CD14-positive monocyte (primary cell): ENCODE results near the gene PIM1. TPM values are rescaled to one million over a fixed set of nuclear protein-coding genes. Genes with fewer than 3 reads are reported as not detected.

Experiments
- DNase-seq, 3 donors: peaks; one replicate each; pipeline ENCODE4 v3.0.0-alpha.2; 2011 to 2022
- H2AFZ ChIP-seq: 2 replicates; pipeline ENCODE4 v1.6.0; 2012; ENCODE audit warnings: mild to moderate bottlenecking, low read depth, low read length, inconsistent platforms; ENCODE audit not compliant: insufficient read depth, poor library complexity, severe bottlenecking
- H3K27ac ChIP-seq, 2 donors: 1 replicate in 1 of 2; 2 replicates in 1 of 2; pipeline ENCODE4 v1.5.1; 2012 to 2013; ENCODE audit warnings: low read length in 2 of 2, control low read depth in 1 of 2, inconsistent platforms in 1 of 2, low read depth in 1 of 2, mild to moderate bottlenecking in 1 of 2
- H3K27me3 ChIP-seq, 2 donors: one replicate each; pipeline versions ENCODE4 v1.6.0 to v1.6.1; 2011 to 2013; ENCODE audit warnings: low read length in 2 of 2; ENCODE audit not compliant: control insufficient read depth in 2 of 2, insufficient read depth in 2 of 2
- H3K36me3 ChIP-seq, 2 donors: replicated peaks in 1 of 2; 1 replicate in 1 of 2; 2 replicates in 1 of 2; pipeline versions ENCODE4 v1.5.1 to v1.6.1; 2012 to 2013; ENCODE audit warnings: low read length in 2 of 2, control low read depth in 1 of 2, inconsistent platforms in 1 of 2, mild to moderate bottlenecking in 1 of 2; ENCODE audit not compliant: insufficient read depth in 2 of 2, control insufficient read depth in 1 of 2
- H3K4me1 ChIP-seq, 2 donors: 1 replicate in 1 of 2; 2 replicates in 1 of 2; pipeline versions ENCODE4 v1.5.1 to v1.6.1; 2012 to 2013; ENCODE audit warnings: low read length in 2 of 2, control low read depth in 1 of 2, inconsistent platforms in 1 of 2, mild to moderate bottlenecking in 1 of 2, moderate library complexity in 1 of 2; ENCODE audit not compliant: insufficient read depth in 2 of 2, control insufficient read depth in 1 of 2
- H3K4me2 ChIP-seq: replicated peaks from 2 replicates; pipeline ENCODE3; 2012; ENCODE audit warnings: low read length, moderate library complexity, mild to moderate bottlenecking; ENCODE audit not compliant: poor library complexity, severe bottlenecking; ENCODE audit errors: extremely low read depth
- H3K4me3 ChIP-seq, 3 experiments: fragments of 200-600 bp in 1 of 3; sonication (generic) in 1 of 3; replicated peaks in 1 of 3; 1 replicate in 2 of 3; 2 replicates in 1 of 3; pipeline ENCODE4 v1.5.1; 2011 to 2013; ENCODE audit warnings: low read length in 3 of 3, mild to moderate bottlenecking in 3 of 3, control low read depth in 2 of 3, low read depth in 2 of 3, inconsistent platforms in 1 of 3, moderate library complexity in 1 of 3
- H3K79me2 ChIP-seq: 2 replicates; pipeline ENCODE4 v1.6.0; 2012; ENCODE audit warnings: mild to moderate bottlenecking, control low read depth, inconsistent platforms, low read length, moderate library complexity; ENCODE audit not compliant: insufficient read depth
- H3K9ac ChIP-seq: 2 replicates; pipeline ENCODE4 v1.6.0; 2017; ENCODE audit warnings: low read length, mild to moderate bottlenecking; ENCODE audit not compliant: insufficient read depth, poor library complexity, severe bottlenecking
- H3K9me3 ChIP-seq, 2 donors: replicated peaks in 1 of 2; 1 replicate in 1 of 2; 2 replicates in 1 of 2; pipeline versions ENCODE4 v1.5.1 to v1.6.1; 2012 to 2013; ENCODE audit warnings: low read length in 2 of 2, control low read depth in 1 of 2; ENCODE audit not compliant: control insufficient read depth in 1 of 2, insufficient read depth in 1 of 2
- H4K20me1 ChIP-seq: 2 replicates; pipeline ENCODE4 v1.6.0; 2012; ENCODE audit warnings: mild to moderate bottlenecking, low read length, control low read depth, moderate library complexity; ENCODE audit not compliant: insufficient read depth
- H3K27ac Mint-ChIP-seq, 7 donors: one replicate each; pipeline ENCODE4 v1.8.0; 2020; ENCODE audit warnings: mild to moderate bottlenecking in 7 of 7, mixed read lengths in 7 of 7, moderate library complexity in 6 of 7, inconsistent platforms in 2 of 7
- H3K27me3 Mint-ChIP-seq, 3 donors: one replicate each; pipeline ENCODE4 v1.8.0; 2021 to 2022; ENCODE audit warnings: low read depth in 3 of 3, mild to moderate bottlenecking in 3 of 3, mixed read lengths in 3 of 3, moderate library complexity in 3 of 3, inconsistent platforms in 1 of 3
- H3K36me3 Mint-ChIP-seq, 2 donors: one replicate each; pipeline ENCODE4 v1.8.0; 2020; ENCODE audit warnings: mixed read lengths in 2 of 2, inconsistent platforms in 1 of 2, mild to moderate bottlenecking in 1 of 2
- H3K4me1 Mint-ChIP-seq: one replicate; pipeline ENCODE4 v1.8.0; 2020; ENCODE audit warnings: mild to moderate bottlenecking, mixed read lengths
- H3K4me3 Mint-ChIP-seq, 2 donors: one replicate each; pipeline ENCODE4 v1.8.0; 2020; ENCODE audit warnings: mild to moderate bottlenecking in 2 of 2, mixed read lengths in 2 of 2, moderate library complexity in 1 of 2
- H3K9me3 Mint-ChIP-seq, 7 donors: one replicate each; pipeline ENCODE4 v1.8.0; 2020 to 2022; ENCODE audit warnings: mixed read lengths in 7 of 7, mild to moderate bottlenecking in 6 of 7, moderate library complexity in 6 of 7, inconsistent platforms in 2 of 7
- CTCF ChIP-seq: fragments of 200-600 bp; IDR thresholded peaks from one replicate; pipeline ENCODE4 v1.8.0; 2022; ENCODE audit warnings: antibody characterized with exemption, mild to moderate bottlenecking
- WGBS: methylation state at CpG from one replicate; pipeline ENCODE4 v1.1.5; 2013; ENCODE audit warnings: missing lambda C conversion rate; ENCODE audit not compliant: insufficient coverage; 5-methylcytosine and 5-hydroxymethylcytosine counted together
- intact Hi-C, 2 donors: fragments of 100-400 bp; cut with micrococcal nuclease; formaldehyde crosslinking; loops; one replicate each; pipeline versions ENCODE4 v1.15.0 to v1.15.1; 2023
- polyA minus RNA-seq: library from RNA; depleted of rRNA, polyadenylated mRNA; stranded (reverse); fragments of >200 nt; gene quantifications from 2 replicates; pipeline ENCODE4 v1.2.3, GENCODE V29; 2012
- polyA plus RNA-seq, 3 donors: library from polyadenylated mRNA; depleted of rRNA in 1 of 3; unstranded in 2 of 3; stranded (reverse) in 1 of 3; fragments of 300-500 nt in 2 of 3; fragments of >200 nt in 1 of 3; fragmentation: Illumina TruSeq in 2 of 3; gene quantifications; 1 replicate in 2 of 3; 2 replicates in 1 of 3; pipeline ENCODE4 v1.2.3, GENCODE V29; 2012 to 2021
- total RNA-seq, 12 experiments: library from RNA in 1 of 12; stranded (reverse) in 1 of 12; fragments of 120-200 nt in 1 of 12; gene quantifications; one replicate each; pipeline ENCODE4 v1.2.4 and lab custom pipeline; 2013 to 2026; ENCODE audit warnings: mixed read lengths in 6 of 12, inconsistent platforms in 1 of 12

PIM1 gene
- total RNA-seq (2013) = 23.3 TPM
- polyA plus RNA-seq = 10 to 100 TPM; 20.5 to 25.0 (median 24.4) TPM
- polyA minus RNA-seq = 12.9 and 26.1 TPM in 2 replicates
- total RNA-seq (lab: John Stamatoyannopoulos, UW) = 14.9 to 180 (median 51.7) reads per million in 11 experiments

- TF ChIP-seq CTCF = no peak
- H3K4me2 ChIP-seq = peak within 1 kb of the TSS; percentile 99
- Mint-ChIP-seq H3K4me3 (peak within 1 kb of the TSS; percentile 94 to 98), H3K9me3 (peaks cover 0 to 4% (median 0%) of the 10 kb centered on the region in 7 donors), H3K4me1 (peaks cover 43% of the 10 kb centered on the region), H3K27me3 (peaks cover 2 to 8% (median 2%) of the 10 kb centered on the region in 3 donors), H3K36me3 (peaks cover 23 to 24% of the 10 kb centered on the region in 2 donors), H3K27ac (peak within 1 kb of the TSS; percentile 94 to 95 (median 95))
- peaks cover 19 to 23% of the 10 kb centered on the region in 2 donors for H3K36me3 ChIP-seq
- peak within 1 kb of the TSS; percentile 79 for H2AFZ ChIP-seq
- intact Hi-C loops = loop anchor here (1.0 to 10.0 kb wide), 5 partner anchors 17 to 140 kb away; no protein-coding TSS in a partner anchor
- no peaks in the 10 kb centered on the region for H3K9me3 ChIP-seq
- H3K27ac ChIP-seq = peak within 1 kb of the TSS; percentile 53 to 83
- H3K4me1 ChIP-seq = peaks cover 39 to 46% of the 10 kb centered on the region in 2 donors
- under 1% methylated on average over 62 of the region's 90 CpGs for WGBS
- peaks cover 40% of the 10 kb centered on the region for H4K20me1 ChIP-seq
- H3K79me2 ChIP-seq = peaks cover 48% of the 10 kb centered on the region
- peak within 1 kb of the TSS; percentile 89 for H3K9ac ChIP-seq
- peak; percentile 94 to 96 (median 95) for DNase-seq
- peak within 1 kb of the TSS; percentile 78 to 99 (median 97) for H3K4me3 ChIP-seq
- H3K27me3 ChIP-seq = peaks cover 0 to 8% of the 10 kb centered on the region in 2 donors
Measured at GRCh38 chr6:37169496-37170272, at the start of gene PIM1. PIM1 (plus strand) TSS chr6:37170152; CDS start chr6:37170576, 424 bp downstream.

- no peak for TF ChIP-seq CTCF
- Histone ChIP-seq H3K27me3 (no peaks in the 10 kb centered on the region), H3K27ac (no peak overlapping the region), H2AFZ (no peak overlapping the region), H3K9me3 (no peaks in the 10 kb centered on the region), H3K4me3 (no peak overlapping the region), H3K4me1 (peaks cover 11 to 19% of the 10 kb centered on the region in 2 donors), H3K9ac (no peak overlapping the region), H3K79me2 (no peaks in the 10 kb centered on the region), H3K36me3 (no peaks in the 10 kb centered on the region), H3K4me2 (no peak overlapping the region), H4K20me1 (no peaks in the 10 kb centered on the region)
- no peaks in the 10 kb centered on the region for H3K36me3 Mint-ChIP-seq
- H3K27ac Mint-ChIP-seq = no peak overlapping the region
- no peak for DNase-seq
- peaks cover 0 to under 1% (median 0%) of the 10 kb centered on the region in 7 donors for H3K9me3 Mint-ChIP-seq
- peaks cover 3 to 13% (median 6%) of the 10 kb centered on the region in 3 donors for H3K27me3 Mint-ChIP-seq
- no CpG with 5 or more reads among the region's 4 CpGs for WGBS
- H3K4me1 Mint-ChIP-seq = peaks cover 18% of the 10 kb centered on the region
- intact Hi-C loops = no loop called here
- no peak overlapping the region for H3K4me3 Mint-ChIP-seq
Measured at GRCh38 chr6:37121556-37121955, 48.4 kb upstream of the PIM1 start.
